Measurements from ENCODE around the gene TRMT61A. TPM values are rescaled to one million over a fixed set of nuclear protein-coding genes. Genes with fewer than 3 reads are reported as not detected.
A peak's percentile ranks its signal among the peaks of the same experiment; 100 is the strongest.

The TRMT61A gene
- total RNA-seq, 1 donor from 2014 or later, result 4.7 TPM

DNA sequence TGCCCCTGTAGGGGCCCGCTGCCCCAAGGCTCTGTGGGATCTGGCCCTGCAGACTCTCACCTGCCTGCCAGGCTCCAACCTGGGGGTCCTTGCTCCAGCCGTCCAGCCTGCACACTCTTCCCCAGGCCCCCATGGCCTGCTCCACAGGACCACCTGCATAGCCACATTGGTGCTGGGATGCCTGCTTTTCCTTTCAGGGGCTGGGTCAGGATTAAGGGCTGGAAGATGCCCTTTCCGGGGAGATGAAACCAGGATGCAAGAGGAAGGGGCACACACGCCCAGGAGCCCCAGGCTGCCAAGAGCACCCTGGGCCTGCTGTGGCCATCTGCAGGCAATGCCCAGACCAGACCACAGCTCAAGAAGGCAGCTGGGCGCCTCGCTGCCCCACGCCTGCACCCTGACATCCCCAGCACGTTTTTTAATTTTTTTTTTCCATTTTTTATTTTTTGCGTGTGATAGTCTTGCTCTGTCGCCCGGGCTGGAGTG, 18.5 kb downstream of the TRMT61A start:
- H3K9me3 ChIP-seq (ENCODE audit: control insufficient read depth in 3 of 3, low read length in 3 of 3), result no peaks in the 10 kb centered on the region
- no peak overlapping the region for H3K9ac ChIP-seq (ENCODE audit: low read depth in 1 of 3, low read length in 3 of 3)
- no peaks in the 10 kb centered on the region for H3K36me3 ChIP-seq (ENCODE audit: control insufficient read depth in 3 of 3, insufficient read depth in 3 of 3, low read length in 3 of 3)
- H3K27me3 ChIP-seq (ENCODE audit: control insufficient read depth in 3 of 3, insufficient read depth in 3 of 3, low read length in 3 of 3), result peaks cover 0 to 3% (median 0%) of the 10 kb centered on the region in 3 donors
- no peak overlapping the region for H3K27ac ChIP-seq (ENCODE audit: low read depth, low read length)
- H3K4me1 ChIP-seq (ENCODE audit: control insufficient read depth in 3 of 3, insufficient read depth in 3 of 3, low read length in 3 of 3), result peaks cover 51 to 71% (median 69%) of the 10 kb centered on the region in 3 donors
- H3K4me3 ChIP-seq (ENCODE audit: low read length in 3 of 3), result no peak overlapping the region

DNA sequence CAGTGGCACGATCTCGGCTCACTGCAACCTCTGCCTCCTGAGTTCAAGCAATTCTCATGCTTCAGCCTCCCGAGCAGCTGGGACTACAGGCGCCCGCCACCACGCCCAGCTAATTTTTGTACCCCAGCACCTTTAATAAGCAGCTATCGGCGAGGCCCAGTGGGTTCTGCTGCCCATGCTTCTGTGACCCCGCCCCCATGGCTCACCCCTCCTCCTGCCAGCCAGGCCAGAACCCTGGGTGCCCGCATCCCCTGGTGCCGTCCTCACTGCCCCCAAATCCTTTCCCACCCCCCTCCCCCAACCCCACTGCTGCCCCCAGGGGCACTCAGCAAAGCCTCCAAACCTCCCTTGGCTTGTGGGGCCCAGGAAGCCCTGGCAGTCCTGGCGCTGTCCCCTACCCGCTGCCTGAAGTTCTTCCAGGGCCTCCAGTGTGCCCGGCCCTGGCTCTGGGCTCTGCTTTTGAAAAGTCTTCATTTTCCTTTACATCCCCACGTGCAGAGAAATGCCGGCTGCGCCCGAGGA, 19.0 kb downstream of the TRMT61A start:
- Histone ChIP-seq H3K27ac (ENCODE audit: low read depth, low read length) (no peak overlapping the region), H3K4me1 (ENCODE audit: control insufficient read depth in 3 of 3, insufficient read depth in 3 of 3, low read length in 3 of 3) (peaks cover 51 to 71% (median 69%) of the 10 kb centered on the region in 3 donors), H3K27me3 (ENCODE audit: control insufficient read depth in 3 of 3, insufficient read depth in 3 of 3, low read length in 3 of 3) (peaks cover 0 to 3% (median 0%) of the 10 kb centered on the region in 3 donors), H3K9me3 (ENCODE audit: control insufficient read depth in 3 of 3, low read length in 3 of 3) (no peaks in the 10 kb centered on the region), H3K9ac (ENCODE audit: low read depth in 1 of 3, low read length in 3 of 3) (no peak overlapping the region), H3K36me3 (ENCODE audit: control insufficient read depth in 3 of 3, insufficient read depth in 3 of 3, low read length in 3 of 3) (no peaks in the 10 kb centered on the region), H3K4me3 (ENCODE audit: low read length in 3 of 3) (no peak overlapping the region)

DNA sequence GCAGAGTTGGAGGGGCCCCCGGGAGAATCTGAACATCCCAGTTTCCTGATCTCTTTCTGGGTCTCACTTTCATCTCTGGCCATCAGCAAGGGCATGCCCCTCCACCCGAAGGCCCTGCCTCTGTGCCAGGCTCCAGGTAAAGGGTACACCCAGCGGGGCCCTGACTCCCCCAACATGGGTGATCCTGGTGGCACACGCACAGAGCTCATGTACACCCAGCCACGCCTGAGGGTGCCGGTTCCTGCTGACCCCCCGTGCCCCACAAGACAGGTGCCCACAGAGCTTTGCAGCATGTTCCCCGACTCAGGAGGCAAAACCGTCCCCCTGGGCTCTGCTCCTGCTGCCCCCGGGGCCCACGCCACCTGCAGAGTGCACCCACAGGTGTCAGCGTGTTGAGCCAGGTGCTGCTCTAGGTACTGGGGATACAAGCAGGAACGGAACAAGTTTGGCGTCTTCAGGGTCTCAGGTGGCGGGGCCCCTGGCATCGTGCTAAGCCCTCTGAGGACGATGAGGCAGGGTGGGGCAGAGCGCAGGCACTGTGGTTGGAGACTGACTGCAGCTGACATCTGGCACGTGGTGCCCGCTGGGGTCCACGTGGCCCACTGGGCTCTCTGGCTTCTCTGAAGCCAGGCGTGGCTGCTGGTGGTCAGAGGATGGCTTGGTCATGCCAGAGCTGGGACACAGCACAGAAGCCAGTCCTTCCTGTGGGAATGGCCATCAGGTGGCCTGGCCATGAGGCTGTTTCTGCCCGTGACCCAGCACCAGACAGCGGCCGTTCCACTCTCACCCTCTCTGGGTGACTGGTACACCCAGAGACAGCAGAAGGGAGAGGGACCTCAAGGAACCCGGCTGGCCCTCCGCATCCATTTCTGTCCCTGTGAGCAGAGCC, 19.7 kb downstream of the TRMT61A start:
- no peak overlapping the region for H3K4me3 ChIP-seq (ENCODE audit: low read length in 3 of 3)
- H3K4me1 ChIP-seq (ENCODE audit: control insufficient read depth in 3 of 3, insufficient read depth in 3 of 3, low read length in 3 of 3), result peaks cover 46 to 71% (median 66%) of the 10 kb centered on the region in 3 donors
- H3K27ac ChIP-seq (ENCODE audit: low read depth, low read length), result no peak overlapping the region
- no peaks in the 10 kb centered on the region for H3K9me3 ChIP-seq (ENCODE audit: control insufficient read depth in 3 of 3, low read length in 3 of 3)
- peaks cover 0 to 3% (median 0%) of the 10 kb centered on the region in 3 donors for H3K27me3 ChIP-seq (ENCODE audit: control insufficient read depth in 3 of 3, insufficient read depth in 3 of 3, low read length in 3 of 3)
- no peaks in the 10 kb centered on the region for H3K36me3 ChIP-seq (ENCODE audit: control insufficient read depth in 3 of 3, insufficient read depth in 3 of 3, low read length in 3 of 3)
- peak overlapping the region in 1 of 3 donors; percentile 77 for H3K9ac ChIP-seq (ENCODE audit: low read depth in 1 of 3, low read length in 3 of 3)

DNA sequence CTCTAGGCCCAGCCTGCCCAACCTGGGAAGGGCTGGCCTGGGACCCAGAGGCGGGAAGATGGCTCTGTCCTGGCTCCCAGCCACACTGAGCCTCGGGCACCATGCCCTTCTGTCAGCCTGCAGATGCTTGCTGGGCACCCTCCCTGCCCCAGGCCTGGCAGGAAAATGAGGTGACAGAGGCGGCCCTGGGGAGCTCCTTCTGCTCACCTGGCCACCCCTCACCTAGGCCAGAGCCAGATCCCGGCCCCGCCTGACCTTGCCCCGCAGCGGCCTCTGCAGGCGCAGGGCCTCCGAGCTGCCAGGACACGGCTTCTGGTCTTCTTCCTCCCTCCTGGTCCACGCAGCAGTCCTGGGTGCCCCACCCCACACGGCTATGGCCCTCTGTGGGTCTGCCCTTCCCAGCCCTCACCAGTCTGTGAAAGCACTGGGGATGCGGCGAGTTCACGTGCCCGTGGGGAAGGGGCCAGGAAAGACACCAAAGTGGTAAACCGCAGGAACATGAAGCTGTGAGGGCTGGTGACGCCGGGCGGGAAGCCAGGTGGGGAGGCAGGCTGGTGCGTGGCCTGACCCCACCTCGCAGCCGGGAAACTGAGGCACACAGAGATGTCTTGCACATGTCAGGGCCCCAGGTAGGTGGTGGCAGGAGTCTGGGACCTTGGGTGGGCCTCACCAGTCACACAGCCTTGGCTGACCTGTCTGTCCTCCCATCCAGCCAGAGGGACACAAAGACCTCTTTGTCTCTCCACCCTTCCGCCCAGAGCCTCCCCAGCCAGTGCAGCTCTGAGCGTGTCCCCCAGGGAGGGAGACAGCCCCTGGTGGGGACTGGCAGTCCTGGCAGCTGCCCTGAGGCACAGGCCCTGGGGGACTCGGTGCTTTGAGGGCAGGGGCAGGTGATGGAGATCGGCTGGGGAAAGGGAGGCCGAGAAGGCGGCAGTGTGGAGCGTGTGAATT, 20.6 kb downstream of the TRMT61A start:
- H3K9me3 ChIP-seq (ENCODE audit: control insufficient read depth in 3 of 3, low read length in 3 of 3), result no peaks in the 10 kb centered on the region
- H3K4me3 ChIP-seq (ENCODE audit: low read length in 3 of 3), result no peak overlapping the region
- peaks cover 41 to 71% (median 66%) of the 10 kb centered on the region in 3 donors for H3K4me1 ChIP-seq (ENCODE audit: control insufficient read depth in 3 of 3, insufficient read depth in 3 of 3, low read length in 3 of 3)
- peak overlapping the region; percentile 83 for H3K27ac ChIP-seq (ENCODE audit: low read depth, low read length)
- no peaks in the 10 kb centered on the region for H3K27me3 ChIP-seq (ENCODE audit: control insufficient read depth in 3 of 3, insufficient read depth in 3 of 3, low read length in 3 of 3)
- H3K36me3 ChIP-seq (ENCODE audit: control insufficient read depth in 3 of 3, insufficient read depth in 3 of 3, low read length in 3 of 3), result no peaks in the 10 kb centered on the region
- peak overlapping the region in 2 of 3 donors; percentile 40 to 77 for H3K9ac ChIP-seq (ENCODE audit: low read depth in 1 of 3, low read length in 3 of 3)

DNA sequence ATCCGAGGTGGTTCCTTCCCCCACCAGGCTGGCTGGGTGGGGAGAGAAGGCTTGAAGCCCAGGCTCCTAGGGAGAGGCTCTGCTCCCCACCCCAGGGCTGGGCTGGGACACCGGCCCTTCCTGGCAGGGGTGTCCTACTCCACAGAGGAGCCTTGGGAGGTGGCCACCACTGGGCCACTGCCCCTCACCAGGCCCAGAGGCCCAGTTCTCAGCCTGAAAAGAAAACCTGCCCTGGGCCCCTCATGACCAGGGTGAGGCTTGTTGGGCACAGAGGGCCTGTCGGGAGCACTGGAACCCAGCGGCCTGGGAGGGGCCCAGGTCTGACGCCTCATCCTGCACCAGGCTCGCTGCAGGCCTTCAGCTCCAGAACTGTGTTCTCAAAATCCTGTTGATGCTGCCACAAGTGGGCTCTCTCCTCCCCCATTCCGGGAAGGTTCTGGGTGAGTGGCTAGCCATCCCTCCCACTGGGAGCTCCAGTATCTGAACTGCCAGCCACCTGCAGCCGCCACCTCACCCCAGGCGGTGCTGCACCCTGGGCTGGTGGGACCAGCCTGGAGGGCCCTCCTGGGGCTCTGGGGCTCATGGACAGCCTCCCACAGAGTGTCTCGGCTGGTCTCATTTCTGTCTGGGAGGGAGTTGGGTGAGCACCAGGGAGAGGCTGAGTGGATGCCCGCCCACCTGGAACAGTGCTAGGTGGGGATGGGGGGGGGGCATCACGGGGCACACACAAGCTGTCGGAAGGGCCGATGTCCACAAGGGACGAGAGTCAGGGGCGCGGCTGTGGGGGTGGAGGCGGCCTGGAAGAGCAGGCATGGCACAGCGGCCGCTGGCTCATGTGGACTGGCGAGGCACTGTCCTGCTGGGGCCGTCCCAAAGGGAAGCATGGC, 21.7 kb downstream of the TRMT61A start:
- no peaks in the 10 kb centered on the region for H3K9me3 ChIP-seq (ENCODE audit: control insufficient read depth in 3 of 3, low read length in 3 of 3)
- H3K36me3 ChIP-seq (ENCODE audit: control insufficient read depth in 3 of 3, insufficient read depth in 3 of 3, low read length in 3 of 3), result no peaks in the 10 kb centered on the region
- H3K27ac ChIP-seq (ENCODE audit: low read depth, low read length), result peak overlapping the region; percentile 83
- no peaks in the 10 kb centered on the region for H3K27me3 ChIP-seq (ENCODE audit: control insufficient read depth in 3 of 3, insufficient read depth in 3 of 3, low read length in 3 of 3)
- H3K4me1 ChIP-seq (ENCODE audit: control insufficient read depth in 3 of 3, insufficient read depth in 3 of 3, low read length in 3 of 3), result peaks cover 41 to 77% (median 70%) of the 10 kb centered on the region in 3 donors
- peak overlapping the region; percentile 38 to 77 (median 43) for H3K9ac ChIP-seq (ENCODE audit: low read depth in 1 of 3, low read length in 3 of 3)
- H3K4me3 ChIP-seq (ENCODE audit: low read length in 3 of 3), result peak overlapping the region in 2 of 3 donors; percentile 28 to 67

DNA sequence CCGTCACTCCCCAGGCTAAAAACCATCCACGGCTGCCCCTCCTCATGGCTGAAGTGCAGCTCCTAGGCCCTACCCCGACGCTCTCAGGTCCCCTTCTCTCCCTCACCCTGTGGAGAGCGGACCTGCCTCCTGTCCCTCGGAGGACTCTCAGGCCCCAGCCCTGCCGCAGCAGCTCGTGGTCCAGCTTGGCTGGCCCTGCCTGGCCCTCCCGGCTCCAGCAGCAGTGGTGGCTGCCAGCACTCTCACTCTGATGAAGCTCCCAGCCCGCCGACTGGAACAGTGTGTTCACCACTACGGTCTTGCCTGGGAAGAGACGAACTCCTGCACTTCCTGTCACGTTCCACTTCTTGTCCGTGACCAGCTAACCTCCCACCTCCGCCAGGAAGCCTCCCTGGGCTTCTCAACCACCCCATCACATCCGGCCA, 22.4 kb downstream of the TRMT61A start:
- H3K27me3 ChIP-seq (ENCODE audit: control insufficient read depth in 3 of 3, insufficient read depth in 3 of 3, low read length in 3 of 3), result no peaks in the 10 kb centered on the region
- H3K9ac ChIP-seq (ENCODE audit: low read depth in 1 of 3, low read length in 3 of 3), result peak overlapping the region; percentile 55 to 77 (median 68)
- no peaks in the 10 kb centered on the region for H3K9me3 ChIP-seq (ENCODE audit: control insufficient read depth in 3 of 3, low read length in 3 of 3)
- H3K4me1 ChIP-seq (ENCODE audit: control insufficient read depth in 3 of 3, insufficient read depth in 3 of 3, low read length in 3 of 3), result peaks cover 45 to 82% (median 72%) of the 10 kb centered on the region in 3 donors
- H3K4me3 ChIP-seq (ENCODE audit: low read length in 3 of 3), result peak overlapping the region; percentile 28 to 67 (median 30)
- peak overlapping the region; percentile 83 for H3K27ac ChIP-seq (ENCODE audit: low read depth, low read length)
- H3K36me3 ChIP-seq (ENCODE audit: control insufficient read depth in 3 of 3, insufficient read depth in 3 of 3, low read length in 3 of 3), result no peaks in the 10 kb centered on the region

DNA sequence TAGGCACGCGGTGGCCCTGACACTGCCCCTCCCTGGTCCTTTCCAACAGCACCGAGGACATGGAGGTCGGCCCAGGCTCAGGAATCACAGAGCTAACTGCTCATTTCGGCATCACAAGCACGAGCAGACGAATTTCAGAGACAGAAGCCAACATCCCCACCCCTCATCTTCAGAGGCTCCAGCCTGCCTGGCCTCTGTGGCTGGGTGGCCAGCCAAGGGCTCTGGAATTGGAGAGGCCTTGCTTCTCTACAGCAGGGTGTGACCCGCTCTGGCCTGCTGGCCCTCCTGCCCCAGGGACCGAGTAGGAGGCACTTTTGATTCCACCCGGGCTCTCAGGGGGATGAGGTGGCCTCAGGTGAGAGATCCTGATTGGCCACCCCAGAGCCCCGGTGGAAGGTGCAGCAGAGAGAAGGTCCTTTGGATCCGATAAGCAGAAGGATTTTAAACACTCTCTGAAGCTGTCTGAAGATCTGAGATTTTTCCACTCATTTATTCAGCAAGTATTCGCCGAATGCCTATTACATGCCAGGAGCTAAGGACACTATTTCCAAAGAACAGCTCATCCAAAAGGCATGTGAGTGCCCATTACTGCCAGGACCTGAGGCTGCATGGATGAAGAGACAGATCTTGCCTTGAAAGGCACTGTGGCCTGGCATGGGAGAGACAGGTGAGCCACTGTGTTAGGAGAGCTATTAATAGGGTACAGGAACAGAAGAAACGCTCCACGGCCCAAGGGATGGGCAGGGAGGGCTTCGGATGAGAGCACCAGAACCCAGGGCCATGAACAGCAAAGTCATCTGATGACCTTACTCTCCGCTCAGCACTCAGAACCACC, 23.2 kb downstream of the TRMT61A start:
- Histone ChIP-seq H3K9ac (ENCODE audit: low read depth in 1 of 3, low read length in 3 of 3) (peak overlapping the region; percentile 55 to 77 (median 68)), H3K27me3 (ENCODE audit: control insufficient read depth in 3 of 3, insufficient read depth in 3 of 3, low read length in 3 of 3) (no peaks in the 10 kb centered on the region), H3K4me3 (ENCODE audit: low read length in 3 of 3) (peak overlapping the region; percentile 28 to 67 (median 30)), H3K27ac (ENCODE audit: low read depth, low read length) (peak overlapping the region; percentile 83), H3K4me1 (ENCODE audit: control insufficient read depth in 3 of 3, insufficient read depth in 3 of 3, low read length in 3 of 3) (peaks cover 47 to 79% (median 71%) of the 10 kb centered on the region in 3 donors), H3K36me3 (ENCODE audit: control insufficient read depth in 3 of 3, insufficient read depth in 3 of 3, low read length in 3 of 3) (no peaks in the 10 kb centered on the region), H3K9me3 (ENCODE audit: control insufficient read depth in 3 of 3, low read length in 3 of 3) (no peaks in the 10 kb centered on the region)

DNA sequence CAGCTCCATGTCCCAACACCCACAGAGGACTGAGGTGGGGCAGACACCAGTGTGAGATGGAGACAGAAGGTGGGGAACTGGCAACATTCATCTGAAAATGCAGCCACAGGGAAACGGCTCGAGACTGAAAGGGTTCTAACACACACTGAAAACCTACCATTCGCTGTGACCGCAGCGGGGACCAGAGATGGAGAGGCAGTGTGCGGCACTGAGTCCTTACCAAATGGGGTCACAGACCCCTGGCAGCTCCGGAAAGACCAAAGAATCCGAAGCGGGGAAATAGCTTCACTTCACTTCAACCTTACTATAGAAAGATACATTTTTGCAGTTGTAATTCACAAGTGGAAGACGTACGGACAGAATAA, 23.8 kb downstream of the TRMT61A start:
- Histone ChIP-seq H3K4me3 (ENCODE audit: low read length in 3 of 3) (peak overlapping the region; percentile 27 to 67 (median 28)), H3K27me3 (ENCODE audit: control insufficient read depth in 3 of 3, insufficient read depth in 3 of 3, low read length in 3 of 3) (no peaks in the 10 kb centered on the region), H3K36me3 (ENCODE audit: control insufficient read depth in 3 of 3, insufficient read depth in 3 of 3, low read length in 3 of 3) (no peaks in the 10 kb centered on the region), H3K27ac (ENCODE audit: low read depth, low read length) (peak overlapping the region; percentile 83), H3K9me3 (ENCODE audit: control insufficient read depth in 3 of 3, low read length in 3 of 3) (no peaks in the 10 kb centered on the region), H3K4me1 (ENCODE audit: control insufficient read depth in 3 of 3, insufficient read depth in 3 of 3, low read length in 3 of 3) (peaks cover 49 to 83% (median 75%) of the 10 kb centered on the region in 3 donors), H3K9ac (ENCODE audit: low read depth in 1 of 3, low read length in 3 of 3) (peak overlapping the region in 2 of 3 donors; percentile 55 to 77)
